ENCODE results near the gene TCF4. TPM values are rescaled to one million over a fixed set of nuclear protein-coding genes. Genes with fewer than 3 reads are reported as not detected.

The TCF4 gene
- total and polyA plus RNA-seq, 2 donors (not counting 1 experiment from before 2014, with no cell fraction given), result 68.5 to 353 TPM

GRCh38 chr18:55635439-55635838 lies 47.4 kb upstream of the TCF4 start:
- Histone ChIP-seq H3K27ac (ENCODE audit: low read length in 2 of 2) (no peak overlapping the region), H3K4me1 (ENCODE audit: control insufficient read depth in 2 of 2, insufficient read depth in 2 of 2, low read length in 2 of 2) (no peaks in the 10 kb centered on the region), H3K27me3 (replicated peaks in 1 of 4; ENCODE audit: control extremely low read depth in 1 of 4, control insufficient read depth in 3 of 4, insufficient read depth in 4 of 4, low read length in 3 of 4) (no peaks in the 10 kb centered on the region), H3K4me3 (ENCODE audit: control extremely low read depth in 1 of 5, extremely low read depth in 1 of 5, insufficient read depth in 1 of 5, low read depth in 2 of 5, low read length in 4 of 5) (no peak overlapping the region), H4K20me1 (ENCODE audit: control insufficient read depth, insufficient read depth, low read length, poor library complexity, severe bottlenecking) (no peaks in the 10 kb centered on the region), H3K79me2 (ENCODE audit: control insufficient read depth, insufficient read depth, low read length) (no peaks in the 10 kb centered on the region), H3K9me3 (ENCODE audit: control extremely low read depth in 1 of 3, control insufficient read depth in 2 of 3, insufficient read depth in 1 of 3, low read length in 2 of 3) (no peaks in the 10 kb centered on the region), H3K36me3 (replicated peaks in 1 of 2; ENCODE audit: control extremely low read depth in 1 of 2, control insufficient read depth in 1 of 2, extremely low read depth in 1 of 2, insufficient read depth in 2 of 2, low read length in 1 of 2) (no peaks in the 10 kb centered on the region), H3K9ac (ENCODE audit: low read length) (no peak overlapping the region), H2AFZ (ENCODE audit: insufficient read depth, low read depth, low read length, poor library complexity, severe bottlenecking) (no peak overlapping the region), H3K4me2 (replicated peaks; ENCODE audit: low read depth, low read length, poor library complexity, severe bottlenecking) (no peak overlapping the region)
- ChIA-PET POLR2A (no interaction called here), CTCF (no interaction called here)
- no peak for DNase-seq
- 50% methylated on average over 2 of the region's 2 CpGs for WGBS (ENCODE audit: insufficient coverage)
- Mint-ChIP-seq H3K4me1 (no peaks in the 10 kb centered on the region), H3K9me3 (ENCODE audit: insufficient read depth) (no peaks in the 10 kb centered on the region), H3K27ac (no peak overlapping the region), H3K27me3 (no peaks in the 10 kb centered on the region), H3K4me3 (no peak overlapping the region)
- TF ChIP-seq EZH2 (IDR thresholded peaks at IDR 0.05; ENCODE audit: borderline replicate concordance, insufficient read depth, low read depth, low read length, poor library complexity, severe bottlenecking), result no peak
- TF ChIP-seq CTCF (IDR thresholded peaks at IDR 0.05), result no peak
- no peak for ATAC-seq (ENCODE audit: low read depth)
- intact Hi-C loops (cut with micrococcal nuclease), result no loop called here

GRCh38 chr18:55634545-55634944 lies 46.6 kb upstream of the TCF4 start:
- Histone ChIP-seq H3K9me3 (ENCODE audit: control extremely low read depth in 1 of 3, control insufficient read depth in 2 of 3, insufficient read depth in 1 of 3, low read length in 2 of 3) (no peaks in the 10 kb centered on the region), H3K27me3 (replicated peaks in 1 of 4; ENCODE audit: control extremely low read depth in 1 of 4, control insufficient read depth in 3 of 4, insufficient read depth in 4 of 4, low read length in 3 of 4) (no peaks in the 10 kb centered on the region), H3K27ac (ENCODE audit: low read length in 2 of 2) (no peak overlapping the region), H3K4me1 (ENCODE audit: control insufficient read depth in 2 of 2, insufficient read depth in 2 of 2, low read length in 2 of 2) (no peaks in the 10 kb centered on the region), H2AFZ (ENCODE audit: insufficient read depth, low read depth, low read length, poor library complexity, severe bottlenecking) (no peak overlapping the region), H3K9ac (ENCODE audit: low read length) (no peak overlapping the region), H3K4me2 (replicated peaks; ENCODE audit: low read depth, low read length, poor library complexity, severe bottlenecking) (no peak overlapping the region), H3K36me3 (replicated peaks in 1 of 2; ENCODE audit: control extremely low read depth in 1 of 2, control insufficient read depth in 1 of 2, extremely low read depth in 1 of 2, insufficient read depth in 2 of 2, low read length in 1 of 2) (no peaks in the 10 kb centered on the region), H4K20me1 (ENCODE audit: control insufficient read depth, insufficient read depth, low read length, poor library complexity, severe bottlenecking) (no peaks in the 10 kb centered on the region), H3K79me2 (ENCODE audit: control insufficient read depth, insufficient read depth, low read length) (no peaks in the 10 kb centered on the region), H3K4me3 (ENCODE audit: control extremely low read depth in 1 of 5, extremely low read depth in 1 of 5, insufficient read depth in 1 of 5, low read depth in 2 of 5, low read length in 4 of 5) (no peak overlapping the region)
- Mint-ChIP-seq H3K4me1 (no peaks in the 10 kb centered on the region), H3K4me3 (no peak overlapping the region), H3K9me3 (ENCODE audit: insufficient read depth) (no peaks in the 10 kb centered on the region), H3K27ac (no peak overlapping the region), H3K27me3 (no peaks in the 10 kb centered on the region)
- no peak for ATAC-seq (ENCODE audit: low read depth)
- intact Hi-C loops (cut with micrococcal nuclease), result no loop called here
- no peak for DNase-seq
- TF ChIP-seq EZH2 (IDR thresholded peaks at IDR 0.05; ENCODE audit: borderline replicate concordance, insufficient read depth, low read depth, low read length, poor library complexity, severe bottlenecking), result no peak
- no peak for TF ChIP-seq CTCF (IDR thresholded peaks at IDR 0.05)
- POLR2A ChIA-PET, result no interaction called here
- WGBS (ENCODE audit: insufficient coverage), result 80% methylated on average over 2 of the region's 3 CpGs
- CTCF ChIA-PET, result no interaction called here

Measured in B cell (primary cell).